Measurements from ENCODE around the gene NPPA. TPM values are rescaled to one million over a fixed set of nuclear protein-coding genes. Genes with fewer than 3 reads are reported as not detected.

Gene NPPA
- total RNA-seq, 1 donor from 2014 or later: not detected

DNA sequence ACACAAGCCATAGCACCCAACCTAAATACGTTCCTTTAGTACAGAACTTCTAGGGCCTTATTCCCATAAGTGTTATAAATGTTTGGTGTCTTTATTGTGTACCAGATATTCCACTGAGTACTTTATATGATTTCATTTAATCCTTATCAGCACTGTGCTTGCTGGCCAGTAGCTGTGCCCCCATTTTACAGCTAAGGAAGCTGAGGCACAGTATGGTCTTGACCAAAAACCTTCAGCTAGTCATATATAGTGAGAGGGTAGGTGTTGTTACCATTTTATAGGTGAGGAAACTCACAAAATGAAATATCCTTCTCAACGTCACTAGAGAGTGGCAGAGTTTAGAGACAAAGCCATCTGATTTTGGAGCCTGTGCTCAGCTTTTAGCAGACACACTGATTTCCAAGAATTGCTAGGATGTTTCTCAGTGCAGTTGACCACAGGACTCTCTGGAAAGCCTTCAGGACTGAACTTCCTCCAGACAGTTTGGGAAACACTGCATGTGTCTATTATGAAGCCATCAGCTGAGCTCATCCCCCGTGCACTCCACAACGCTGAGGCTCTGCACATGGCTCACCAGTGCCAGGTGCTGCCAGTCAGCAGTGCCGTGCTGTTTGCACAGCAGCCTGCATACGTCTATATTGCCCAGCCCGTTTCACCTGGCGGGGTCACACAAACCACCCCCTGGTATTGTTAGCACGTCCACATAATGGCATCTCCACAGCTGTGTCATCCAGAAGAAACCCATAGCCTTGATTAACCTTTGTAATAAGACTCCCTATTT lies 15.4 kb downstream of the NPPA start:
- Histone ChIP-seq H3K4me3 (ENCODE audit: low read depth, low read length) (no peak overlapping the region), H3K36me3 (ENCODE audit: control insufficient read depth, insufficient read depth, low read length) (peaks cover 8% of the 10 kb centered on the region), H3K27me3 (ENCODE audit: control insufficient read depth, insufficient read depth, low read length) (no peaks in the 10 kb centered on the region)
- no peak for DNase-seq (ENCODE audit: low read depth)
- TF ChIP-seq, protein P1, sequence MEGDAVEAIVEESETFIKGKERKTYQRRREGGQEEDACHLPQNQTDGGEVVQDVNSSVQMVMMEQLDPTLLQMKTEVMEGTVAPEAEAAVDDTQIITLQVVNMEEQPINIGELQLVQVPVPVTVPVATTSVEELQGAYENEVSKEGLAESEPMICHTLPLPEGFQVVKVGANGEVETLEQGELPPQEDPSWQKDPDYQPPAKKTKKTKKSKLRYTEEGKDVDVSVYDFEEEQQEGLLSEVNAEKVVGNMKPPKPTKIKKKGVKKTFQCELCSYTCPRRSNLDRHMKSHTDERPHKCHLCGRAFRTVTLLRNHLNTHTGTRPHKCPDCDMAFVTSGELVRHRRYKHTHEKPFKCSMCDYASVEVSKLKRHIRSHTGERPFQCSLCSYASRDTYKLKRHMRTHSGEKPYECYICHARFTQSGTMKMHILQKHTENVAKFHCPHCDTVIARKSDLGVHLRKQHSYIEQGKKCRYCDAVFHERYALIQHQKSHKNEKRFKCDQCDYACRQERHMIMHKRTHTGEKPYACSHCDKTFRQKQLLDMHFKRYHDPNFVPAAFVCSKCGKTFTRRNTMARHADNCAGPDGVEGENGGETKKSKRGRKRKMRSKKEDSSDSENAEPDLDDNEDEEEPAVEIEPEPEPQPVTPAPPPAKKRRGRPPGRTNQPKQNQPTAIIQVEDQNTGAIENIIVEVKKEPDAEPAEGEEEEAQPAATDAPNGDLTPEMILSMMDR (IDR thresholded peaks at IDR 0.05; ENCODE audit: insufficient read depth, low read length, poor library complexity, severe bottlenecking): no peak

DNA sequence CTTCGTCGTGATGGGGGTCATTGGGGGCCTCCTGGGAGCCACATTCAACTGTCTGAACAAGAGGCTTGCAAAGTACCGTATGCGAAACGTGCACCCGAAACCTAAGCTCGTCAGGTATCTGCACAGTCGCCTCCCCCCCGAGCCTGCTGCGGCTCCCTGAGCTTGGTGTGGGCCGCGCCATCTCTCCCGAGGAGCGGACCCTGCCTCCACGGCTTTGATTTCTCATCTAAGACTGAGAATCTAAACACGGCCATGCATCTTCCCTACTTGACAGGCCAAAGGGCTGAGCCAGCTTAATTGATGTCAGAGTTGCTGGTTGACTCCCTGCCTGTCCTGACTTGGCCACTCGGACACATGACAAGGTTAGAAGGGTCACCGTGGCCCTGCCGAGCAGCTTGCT lies 19.1 kb downstream of the NPPA start:
- TF ChIP-seq, protein P1 (IDR thresholded peaks at IDR 0.05; ENCODE audit: insufficient read depth, low read length, poor library complexity, severe bottlenecking): no peak
- H3K4me3 ChIP-seq (ENCODE audit: low read depth, low read length): no peak overlapping the region
- peaks cover 6% of the 10 kb centered on the region for H3K36me3 ChIP-seq (ENCODE audit: control insufficient read depth, insufficient read depth, low read length)

DNA sequence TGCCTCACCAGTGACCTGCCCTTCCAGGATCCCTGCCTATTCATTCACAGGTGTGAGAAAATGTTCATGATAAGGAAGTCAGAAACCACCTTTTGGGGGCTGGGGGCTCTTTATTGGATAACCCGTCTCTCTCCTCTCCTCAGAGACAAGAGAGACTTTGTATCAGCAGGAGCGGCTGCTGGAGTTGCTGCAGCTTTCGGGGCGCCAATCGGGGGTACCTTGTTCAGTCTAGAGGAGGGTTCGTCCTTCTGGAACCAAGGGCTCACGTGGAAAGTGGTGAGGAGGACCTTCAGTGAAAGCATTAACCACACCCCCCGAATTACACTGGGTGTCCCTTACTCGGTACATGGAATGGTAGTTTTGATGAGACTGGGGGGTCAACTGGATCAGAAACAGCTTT lies 20.6 kb downstream of the NPPA start:
- Histone ChIP-seq H3K36me3 (ENCODE audit: control insufficient read depth, insufficient read depth, low read length) (peaks cover 6% of the 10 kb centered on the region), H3K27me3 (ENCODE audit: control insufficient read depth, insufficient read depth, low read length) (no peaks in the 10 kb centered on the region), H3K4me3 (ENCODE audit: low read depth, low read length) (no peak overlapping the region)
- TF ChIP-seq, protein P1 (IDR thresholded peaks at IDR 0.05; ENCODE audit: insufficient read depth, low read length, poor library complexity, severe bottlenecking): no peak
- DNase-seq (ENCODE audit: low read depth): no peak

More for the DNA sequence above, 19.1 kb downstream of the NPPA start:
- no peak for DNase-seq (ENCODE audit: low read depth)
- H3K27me3 ChIP-seq (ENCODE audit: control insufficient read depth, insufficient read depth, low read length): no peaks in the 10 kb centered on the region

DNA sequence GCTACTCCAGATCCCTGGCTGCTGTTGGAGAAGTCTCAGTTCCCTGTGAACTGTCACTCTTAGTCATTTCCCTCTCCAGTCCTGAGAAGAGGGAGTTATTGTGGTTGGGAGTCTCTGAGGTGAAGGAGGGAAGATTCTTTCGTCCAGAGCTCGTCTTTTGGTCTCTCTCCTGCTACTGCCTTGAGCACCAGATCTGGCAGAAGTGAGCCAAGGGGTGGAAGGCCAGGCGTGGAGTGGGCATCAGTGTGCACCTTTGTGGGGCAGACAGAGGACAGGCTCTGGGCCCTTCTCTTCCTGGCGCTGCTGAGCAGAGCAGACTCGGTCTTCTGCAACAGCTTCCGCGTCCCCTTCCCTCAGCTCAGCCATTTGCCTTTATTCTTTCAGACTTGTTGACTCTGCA lies 22.5 kb downstream of the NPPA start:
- Histone ChIP-seq H3K27me3 (ENCODE audit: control insufficient read depth, insufficient read depth, low read length) (no peaks in the 10 kb centered on the region), H3K36me3 (ENCODE audit: control insufficient read depth, insufficient read depth, low read length) (peaks cover 6% of the 10 kb centered on the region), H3K4me3 (ENCODE audit: low read depth, low read length) (no peak overlapping the region)
- no peak for DNase-seq (ENCODE audit: low read depth)
- TF ChIP-seq, protein P1 (IDR thresholded peaks at IDR 0.05; ENCODE audit: insufficient read depth, low read length, poor library complexity, severe bottlenecking): no peak

DNA sequence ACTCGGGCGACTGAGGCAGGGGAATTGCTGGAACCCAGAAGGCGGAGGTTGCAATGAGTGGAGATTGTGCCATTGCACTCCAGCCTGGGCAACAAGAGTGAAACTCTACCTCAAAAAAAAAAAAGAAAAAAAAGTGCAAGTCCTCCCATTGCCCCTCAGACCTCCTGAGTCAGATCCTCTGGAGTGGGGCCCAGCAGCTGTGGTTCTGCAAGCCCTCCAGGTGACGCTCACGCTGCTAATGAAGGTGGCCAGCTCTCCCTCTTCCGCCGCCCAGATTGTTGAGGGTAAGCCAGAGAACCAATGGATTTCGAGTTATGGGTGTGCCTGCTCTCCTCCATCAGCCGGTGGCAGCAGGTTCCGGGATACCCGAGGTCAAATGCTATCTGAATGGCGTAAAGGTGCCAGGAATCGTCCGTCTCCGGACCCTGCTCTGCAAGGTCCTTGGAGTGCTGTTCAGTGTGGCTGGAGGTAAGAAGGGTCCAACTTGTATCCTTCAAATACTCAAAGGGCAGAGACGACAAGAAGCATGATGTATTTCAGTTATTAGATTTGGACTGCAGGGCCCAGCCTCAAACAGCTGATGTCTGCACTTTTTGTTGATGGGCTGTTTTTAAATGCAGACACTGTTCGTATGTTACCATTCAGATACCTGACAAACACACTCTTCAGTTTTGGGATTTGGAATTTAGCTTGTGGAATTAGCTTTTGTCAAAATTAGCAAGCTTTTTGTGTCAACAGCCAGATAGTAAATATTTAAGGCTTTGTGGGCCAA lies 24.0 kb downstream of the NPPA start:
- H3K36me3 ChIP-seq (ENCODE audit: control insufficient read depth, insufficient read depth, low read length): peaks cover 6% of the 10 kb centered on the region
- DNase-seq (ENCODE audit: low read depth): no peak
- TF ChIP-seq, protein P1 (IDR thresholded peaks at IDR 0.05; ENCODE audit: insufficient read depth, low read length, poor library complexity, severe bottlenecking): no peak

More for the DNA sequence above, 24.0 kb downstream of the NPPA start:
- H3K27me3 ChIP-seq (ENCODE audit: control insufficient read depth, insufficient read depth, low read length): no peaks in the 10 kb centered on the region
- H3K4me3 ChIP-seq (ENCODE audit: low read depth, low read length): no peak overlapping the region

All from kidney epithelial cell (primary cell).